Ovary (tissue), 3 donors: ENCODE results near the gene C15orf62.

Source experiments
- EP300 ChIP-seq: sonication (generic); formaldehyde crosslinking; IDR thresholded peaks from one replicate; pipeline ENCODE4 v1.6.1; 2017; ENCODE audit warnings: antibody characterized with exemption
- POLR2A ChIP-seq: fragments of 450-650 bp; IDR thresholded peaks from one replicate; pipeline ENCODE4 v1.6.1; 2017; ENCODE audit warnings: antibody characterized with exemption, mild to moderate bottlenecking, moderate library complexity
- TF ChIP-seq, protein P1 (sequence below), 3 donors: fragments of 450-650 bp in 2 of 3; fragments of 200-600 bp in 1 of 3; IDR thresholded peaks; one replicate each; pipeline versions ENCODE4 v1.5.1 to v1.8.0; 2016 to 2022; ENCODE audit warnings: antibody characterized with exemption in 3 of 3, mild to moderate bottlenecking in 1 of 3
- donor health status: DM: no; HTN: no; CAD: no.

DNA sequence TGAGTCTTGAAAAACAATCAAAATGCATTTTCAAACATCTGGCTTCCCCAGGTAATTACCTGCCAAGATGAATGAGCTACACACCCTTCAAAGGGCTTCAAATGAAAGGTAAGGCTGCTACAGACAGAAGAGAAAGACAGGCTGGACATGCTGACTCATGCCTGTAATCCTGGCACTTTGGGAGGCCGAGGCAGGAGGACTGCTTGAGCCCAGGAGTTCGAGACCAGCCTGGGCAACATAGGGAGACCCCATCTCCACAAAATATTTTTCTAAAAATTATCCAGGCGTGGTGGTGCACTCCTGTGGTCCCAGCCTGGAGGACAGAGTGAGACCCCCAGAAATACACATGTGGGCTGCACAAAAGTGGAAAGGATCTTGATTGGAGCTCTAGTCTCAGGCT is 22.6 kb downstream of the C15orf62 start:
- TF ChIP-seq, protein P1, sequence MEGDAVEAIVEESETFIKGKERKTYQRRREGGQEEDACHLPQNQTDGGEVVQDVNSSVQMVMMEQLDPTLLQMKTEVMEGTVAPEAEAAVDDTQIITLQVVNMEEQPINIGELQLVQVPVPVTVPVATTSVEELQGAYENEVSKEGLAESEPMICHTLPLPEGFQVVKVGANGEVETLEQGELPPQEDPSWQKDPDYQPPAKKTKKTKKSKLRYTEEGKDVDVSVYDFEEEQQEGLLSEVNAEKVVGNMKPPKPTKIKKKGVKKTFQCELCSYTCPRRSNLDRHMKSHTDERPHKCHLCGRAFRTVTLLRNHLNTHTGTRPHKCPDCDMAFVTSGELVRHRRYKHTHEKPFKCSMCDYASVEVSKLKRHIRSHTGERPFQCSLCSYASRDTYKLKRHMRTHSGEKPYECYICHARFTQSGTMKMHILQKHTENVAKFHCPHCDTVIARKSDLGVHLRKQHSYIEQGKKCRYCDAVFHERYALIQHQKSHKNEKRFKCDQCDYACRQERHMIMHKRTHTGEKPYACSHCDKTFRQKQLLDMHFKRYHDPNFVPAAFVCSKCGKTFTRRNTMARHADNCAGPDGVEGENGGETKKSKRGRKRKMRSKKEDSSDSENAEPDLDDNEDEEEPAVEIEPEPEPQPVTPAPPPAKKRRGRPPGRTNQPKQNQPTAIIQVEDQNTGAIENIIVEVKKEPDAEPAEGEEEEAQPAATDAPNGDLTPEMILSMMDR (IDR thresholded peaks at IDR 0.05) = no peak
- no peak for TF ChIP-seq POLR2A
- TF ChIP-seq EP300 = no peak
